ENCODE data around the gene GLYAT.

GRCh38 chr11:58776891-58777710 lies 45.4 kb upstream of the GLYAT start:
- no peak for TF ChIP-seq PBX3 (CRISPR knock-in tag; IDR thresholded peaks at IDR 0.05)
- TF ChIP-seq ZNF2 (tag by site-specific recombination; IDR thresholded peaks at IDR 0.05) = no peak
- TF ChIP-seq CTCF (tag by site-specific recombination; IDR thresholded peaks at IDR 0.05) = no peak
- no peak for TF ChIP-seq KLF7 (tag by site-specific recombination; IDR thresholded peaks at IDR 0.05; ENCODE audit: borderline replicate concordance)
- no peak for TF ChIP-seq TRIM28 (IDR thresholded peaks at IDR 0.05; ENCODE audit: borderline replicate concordance, low read length)
